GM04504 (cell line): Measurements from ENCODE around the gene KLHL33.

ENCODE experiments used
- DNase-seq: peaks from one replicate; pipeline ENCODE4 v3.0.0-alpha.2; 2012; ENCODE audit warnings: low read depth

KLHL33 gene

GRCh38 chr14:20412876-20413743, 22.9 kb downstream of the KLHL33 start, which contains the start of gene TEP1:
Gene TEP1 (minus strand): TSS chr14:20413501. CDS start chr14:20408439, 5,062 bp downstream.
- peak; percentile 63 for DNase-seq

GRCh38 chr14:20412411-20412810, 23.6 kb downstream of the KLHL33 start:
- no peak for DNase-seq

- no peak for DNase-seq
Observed at GRCh38 chr14:20409226-20409625, 26.7 kb downstream of the KLHL33 start.

- DNase-seq: no peak
Observed at GRCh38 chr14:20403521-20403920, 32.4 kb downstream of the KLHL33 start.

- no peak for DNase-seq
Observed at GRCh38 chr14:20400965-20401593, 34.9 kb downstream of the KLHL33 start.

- DNase-seq: no peak
Observed at GRCh38 chr14:20400589-20400964, 35.4 kb downstream of the KLHL33 start.

GRCh38 chr14:20397511-20397910, 38.5 kb downstream of the KLHL33 start:
- DNase-seq: no peak

- no peak for DNase-seq
Observed at GRCh38 chr14:20391505-20391904, 44.5 kb downstream of the KLHL33 start.

- DNase-seq: no peak
Observed at GRCh38 chr14:20388159-20388558, 47.8 kb downstream of the KLHL33 start.

GRCh38 chr14:20387576-20387975, 48.4 kb downstream of the KLHL33 start:
- DNase-seq: no peak

GRCh38 chr14:20386276-20386855, 49.6 kb downstream of the KLHL33 start:
- DNase-seq: no peak

GRCh38 chr14:20384886-20385285, 51.1 kb downstream of the KLHL33 start:
- DNase-seq: no peak

- DNase-seq: no peak
Observed at GRCh38 chr14:20384321-20384720, 51.6 kb downstream of the KLHL33 start.

- DNase-seq: no peak
Observed at GRCh38 chr14:20383636-20384035, 52.3 kb downstream of the KLHL33 start.

GRCh38 chr14:20383032-20383431, 52.9 kb downstream of the KLHL33 start:
- DNase-seq: no peak

- DNase-seq: no peak
Observed at GRCh38 chr14:20382526-20382925, 53.4 kb downstream of the KLHL33 start.

- no peak for DNase-seq
Observed at GRCh38 chr14:20381341-20381740, 54.6 kb downstream of the KLHL33 start.

- DNase-seq: no peak
Observed at GRCh38 chr14:20380681-20381080, 55.3 kb downstream of the KLHL33 start.

GRCh38 chr14:20379743-20380142, 56.2 kb downstream of the KLHL33 start:
- no peak for DNase-seq

GRCh38 chr14:20377171-20377570, 58.8 kb downstream of the KLHL33 start:
- no peak for DNase-seq

GRCh38 chr14:20376071-20376588, 59.8 kb downstream of the KLHL33 start:
- no peak for DNase-seq
